Activated CD8-positive, alpha-beta memory T cell treated with anti-CD3 and anti-CD28 coated beads for 1 hour (primary cell): ENCODE measurements around the gene SELENOO.

ENCODE experiments used
- DNase-seq, 2 donors: peaks; one replicate each; pipeline ENCODE4 v3.0.0-alpha.2; 2020; ENCODE audit warnings: low read depth in 1 of 2; ENCODE audit errors: extremely low read depth in 1 of 2

The SELENOO gene

DNA sequence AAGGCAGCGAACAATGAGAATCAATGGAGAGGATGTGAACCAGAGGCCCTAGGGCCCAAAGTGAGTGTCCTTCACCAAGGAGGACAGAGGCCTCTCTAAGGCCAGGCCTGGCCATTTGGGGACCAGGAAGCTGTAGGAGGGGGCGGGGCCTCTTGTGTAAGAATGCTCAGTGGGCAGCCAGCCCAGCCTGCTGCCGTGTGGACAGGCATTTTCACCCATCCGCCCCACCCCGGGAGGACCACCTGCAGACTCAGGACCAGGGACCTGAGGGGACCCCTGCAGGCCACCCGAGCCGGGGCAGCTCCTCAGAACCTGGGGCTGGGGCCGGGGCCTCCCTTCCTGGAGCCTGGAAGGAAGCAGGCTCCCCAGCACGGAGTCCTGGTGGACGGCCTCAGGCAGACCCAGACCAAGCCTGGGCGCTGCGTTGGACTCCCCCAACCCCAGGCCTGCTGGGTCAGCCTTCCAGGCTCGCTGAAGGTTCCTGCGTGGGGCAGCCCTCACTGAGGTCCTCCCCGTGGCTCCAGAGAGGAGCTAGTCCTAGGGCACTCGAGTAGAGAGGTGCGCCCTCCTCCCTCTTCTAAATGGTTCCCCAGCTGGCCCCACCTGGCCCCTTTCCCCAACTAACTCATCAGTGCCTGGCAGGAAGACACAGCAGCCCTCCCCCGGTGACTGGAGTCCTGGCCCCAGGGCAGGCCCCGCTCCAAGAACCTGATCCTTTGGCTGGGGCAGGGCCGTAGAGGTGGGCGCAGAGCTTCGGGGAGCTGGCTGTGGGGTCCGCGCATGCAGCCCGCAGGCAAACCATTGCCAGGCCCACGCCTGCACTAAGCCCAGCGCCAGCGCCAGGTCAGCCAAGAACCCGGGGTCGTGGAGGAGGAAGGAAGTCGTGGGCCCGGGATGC is 16.6 kb upstream of the SELENOO start:
- DNase-seq = no peak

DNA sequence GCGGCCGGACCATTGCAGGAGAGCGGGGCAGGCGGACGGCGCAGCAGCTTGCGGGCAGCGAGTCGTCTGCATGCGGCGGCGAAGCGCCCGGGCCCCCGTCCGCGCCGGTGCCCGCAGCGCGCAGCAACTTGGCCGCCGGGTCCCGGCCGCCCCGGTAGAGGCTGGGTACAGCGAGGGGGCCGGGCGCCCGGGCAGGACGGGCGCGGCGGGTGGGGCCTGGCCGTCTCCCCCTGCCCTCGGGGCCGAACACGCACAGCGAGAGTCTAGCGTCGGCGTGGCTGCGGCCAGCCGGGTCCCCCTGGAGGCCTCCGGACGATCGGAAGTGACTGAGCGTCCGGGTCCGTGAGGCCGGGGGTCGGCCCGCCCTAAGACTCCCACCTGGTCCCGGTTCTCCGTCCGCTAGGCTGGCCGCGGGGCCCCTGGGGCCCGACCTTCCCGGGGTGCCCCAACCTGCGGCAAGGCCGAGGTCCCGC is 15.9 kb upstream of the SELENOO start:
- DNase-seq = no peak

- peak; percentile 62 to 85 for DNase-seq
Observed at GRCh38 chr22:50185375-50186087, 15.3 kb upstream of the SELENOO start, which contains the start of gene TRABD. Gene TRABD (plus strand): TSS chr22:50185913. CDS start chr22:50193061, 7,148 bp downstream.

DNA sequence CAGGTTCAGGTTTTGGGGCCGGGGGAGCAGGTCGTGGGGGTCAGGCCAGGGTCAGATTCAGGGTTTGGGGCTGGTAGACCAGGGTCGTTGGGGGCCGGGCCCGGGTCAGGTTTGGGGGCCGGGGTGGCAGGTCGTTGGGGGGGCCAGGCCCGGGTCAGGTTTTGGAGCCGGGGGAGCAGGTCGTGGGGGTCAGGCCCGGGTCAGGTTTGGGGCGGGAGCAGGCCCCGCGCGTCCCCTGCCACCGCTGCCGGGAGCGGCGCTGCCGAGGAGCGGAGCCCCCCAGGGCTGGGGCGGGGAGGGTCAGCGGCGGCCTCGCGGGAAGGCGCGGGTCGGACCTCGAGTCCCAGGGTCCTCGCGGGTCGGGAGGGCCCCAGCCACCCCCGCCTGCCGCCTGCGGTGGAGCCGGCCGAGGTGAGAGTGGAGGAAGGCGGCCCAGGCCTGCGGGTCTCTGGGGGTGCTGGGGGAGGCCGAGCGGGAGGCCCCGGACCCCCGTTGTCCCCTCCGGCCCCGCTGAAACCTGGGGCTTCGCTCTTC is 14.6 kb upstream of the SELENOO start:
- DNase-seq = no peak

GRCh38 chr22:50186761-50187523 is 13.9 kb upstream of the SELENOO start:
- DNase-seq = no peak

GRCh38 chr22:50188356-50188755 is 12.5 kb upstream of the SELENOO start:
- DNase-seq = no peak

DNA sequence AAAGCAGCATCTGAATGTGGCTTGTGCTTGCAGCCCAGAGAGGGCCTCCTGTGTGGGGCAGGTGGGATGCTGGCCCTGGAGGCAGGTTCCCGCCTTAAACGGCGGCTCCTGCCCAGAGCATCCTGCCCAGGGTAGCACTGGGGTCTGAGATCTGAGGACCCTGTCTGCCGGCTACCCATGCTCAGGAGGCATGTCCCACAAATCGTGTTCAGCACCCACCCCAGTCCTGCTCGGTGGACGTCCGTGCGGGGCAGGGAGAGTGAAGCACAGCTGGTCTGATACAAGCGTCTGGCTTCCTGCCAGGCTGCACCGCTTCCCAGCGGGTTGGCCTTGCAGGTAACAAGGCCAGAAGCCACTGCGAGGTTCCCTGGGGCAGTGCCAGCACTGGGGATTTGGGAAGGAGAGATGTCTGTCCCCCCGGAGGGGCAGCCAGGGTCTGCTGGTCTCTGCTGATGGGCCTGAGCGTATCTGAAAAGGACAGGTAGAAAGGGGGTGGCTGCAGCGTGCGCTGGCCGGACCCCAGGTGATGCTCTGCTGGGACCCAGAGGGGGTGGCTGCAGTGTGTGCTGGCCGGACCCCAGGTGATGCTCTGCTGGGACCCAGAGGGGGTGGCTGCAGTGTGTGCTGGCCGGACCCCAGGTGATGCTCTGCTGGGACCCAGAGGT is 11.5 kb upstream of the SELENOO start:
- no peak for DNase-seq

DNA sequence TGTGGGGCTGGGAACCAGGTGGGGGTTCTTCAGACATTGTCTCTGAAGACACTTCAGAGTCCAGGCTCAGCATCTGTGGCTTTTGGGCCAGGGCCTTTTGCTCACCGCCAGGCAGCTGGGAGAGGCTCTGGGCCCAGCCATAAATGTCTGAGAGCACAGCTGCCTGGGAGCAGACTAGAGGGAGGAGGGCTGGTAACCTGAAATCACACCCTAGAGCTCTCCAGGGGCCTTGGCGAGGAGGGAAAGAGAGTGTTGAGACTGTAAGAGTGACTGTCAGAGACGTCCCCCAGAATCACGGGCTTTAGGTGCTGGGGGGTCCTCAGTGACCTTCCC is 11.0 kb upstream of the SELENOO start:
- no peak for DNase-seq

DNA sequence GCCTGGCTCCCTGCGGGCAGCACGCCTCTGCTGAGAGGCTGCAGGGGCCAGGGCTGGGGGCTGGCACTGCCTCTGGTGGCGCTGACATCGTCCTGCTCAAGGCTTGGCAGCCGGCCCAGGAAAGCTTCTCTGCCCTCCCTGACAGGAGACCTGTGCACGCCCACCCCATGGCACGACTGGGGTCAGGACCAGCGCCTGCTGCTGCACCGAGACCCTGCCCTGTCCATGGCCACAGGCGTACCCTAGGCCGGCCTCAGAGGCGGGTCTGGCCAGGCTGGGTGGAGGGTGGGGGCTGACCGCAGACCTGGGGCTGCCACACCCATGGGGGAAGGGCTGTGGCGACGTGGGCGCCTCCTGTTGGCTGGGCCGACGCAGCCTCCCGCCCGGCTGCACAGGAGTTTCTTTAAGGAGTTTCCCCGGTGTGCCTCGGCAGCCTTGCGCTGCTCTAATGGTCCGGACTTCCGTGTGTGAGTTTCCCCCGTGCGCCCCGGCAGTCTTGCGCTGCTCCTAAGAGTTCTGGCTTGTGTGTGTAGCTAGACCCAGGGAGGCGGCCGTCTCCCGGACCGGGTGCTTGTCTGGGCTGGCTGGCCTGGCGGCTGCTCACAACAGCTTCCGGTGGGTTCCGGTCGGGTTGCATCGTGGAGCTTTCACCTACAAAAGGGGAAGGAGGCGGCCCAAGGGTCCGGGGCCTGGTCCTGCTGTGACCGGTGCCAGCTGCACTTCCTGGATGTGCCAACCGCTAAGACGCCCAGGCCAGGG is 10.4 kb upstream of the SELENOO start:
- peak; percentile 65 to 66 for DNase-seq

DNA sequence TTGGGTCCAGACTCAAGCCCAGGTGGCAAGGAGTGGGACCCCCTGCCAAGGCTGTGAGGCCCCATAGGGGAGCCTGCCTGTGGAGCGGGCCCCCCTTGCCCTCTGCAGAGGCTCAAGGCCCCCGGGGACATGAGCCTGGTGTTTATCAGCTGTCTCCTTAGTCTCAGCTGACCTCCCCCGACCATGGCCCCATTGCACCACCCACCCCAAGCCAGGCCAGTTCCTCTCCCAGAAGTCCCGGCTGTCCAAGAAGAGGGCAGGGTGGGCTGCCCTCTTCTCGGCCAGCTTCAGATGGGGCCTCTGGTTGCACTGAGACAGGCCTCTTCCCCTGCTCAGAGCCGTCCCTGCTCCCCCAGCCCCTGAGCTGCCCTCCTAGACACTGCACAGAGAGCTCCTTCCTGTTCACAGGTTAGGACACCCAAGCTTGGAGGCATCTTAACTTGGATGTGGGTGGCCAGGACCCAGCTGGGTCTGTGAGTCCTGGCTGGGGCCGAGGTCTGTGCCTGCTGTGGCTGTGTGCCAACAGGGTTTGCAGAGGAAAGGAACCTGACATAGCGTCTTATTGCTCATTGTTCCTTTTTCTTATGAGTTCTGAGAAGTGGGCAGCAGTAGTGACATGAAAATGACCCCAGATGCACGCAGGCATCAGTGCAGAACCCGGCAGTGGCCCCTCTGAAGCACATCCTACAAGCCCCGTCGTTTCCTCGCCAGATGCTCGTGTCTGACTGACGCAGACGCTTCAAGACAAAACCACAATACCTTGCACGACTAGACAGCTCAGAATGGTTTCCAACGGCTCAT is 9.7 kb upstream of the SELENOO start:
- peak; percentile 56 to 81 for DNase-seq

DNA sequence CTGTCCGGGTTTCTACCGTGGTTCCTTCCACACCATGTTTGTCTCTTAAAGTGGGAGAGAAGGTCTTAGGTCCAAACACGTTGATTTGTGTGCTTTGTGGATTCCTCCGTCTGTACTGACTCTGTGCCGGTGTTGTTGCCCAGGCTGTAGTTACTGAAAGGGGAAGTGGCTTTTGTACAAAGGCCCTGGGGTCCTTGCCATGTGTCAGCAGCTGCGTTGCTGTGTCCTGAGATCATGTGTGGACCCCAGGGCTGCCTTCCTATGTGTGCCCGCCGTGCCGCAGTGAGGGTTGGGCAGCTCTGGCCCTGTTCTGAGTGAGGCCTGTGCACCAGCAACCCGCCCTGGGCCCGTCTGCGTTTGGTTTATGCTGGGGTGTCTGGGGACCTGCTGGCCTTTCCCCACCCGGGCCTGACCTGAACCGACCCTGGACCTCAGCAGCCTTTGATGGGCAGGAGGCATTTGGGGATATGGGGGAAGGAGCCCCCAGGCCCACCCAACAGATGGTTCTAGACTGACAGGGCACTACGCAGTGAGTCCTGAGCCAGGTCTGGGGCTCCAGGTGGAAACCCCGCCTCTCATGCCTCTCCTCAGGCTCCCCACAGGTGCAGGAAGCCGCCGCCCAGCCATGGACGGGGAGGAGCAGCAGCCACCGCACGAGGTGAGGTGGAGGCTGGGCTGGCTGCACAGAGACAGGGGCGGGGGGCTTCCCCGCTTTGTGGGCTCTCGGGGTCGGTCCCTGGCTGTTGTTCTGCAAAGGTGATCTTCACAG is 8.2 kb upstream of the SELENOO start:
- DNase-seq = peak in 1 of 2 donors; percentile 33

DNA sequence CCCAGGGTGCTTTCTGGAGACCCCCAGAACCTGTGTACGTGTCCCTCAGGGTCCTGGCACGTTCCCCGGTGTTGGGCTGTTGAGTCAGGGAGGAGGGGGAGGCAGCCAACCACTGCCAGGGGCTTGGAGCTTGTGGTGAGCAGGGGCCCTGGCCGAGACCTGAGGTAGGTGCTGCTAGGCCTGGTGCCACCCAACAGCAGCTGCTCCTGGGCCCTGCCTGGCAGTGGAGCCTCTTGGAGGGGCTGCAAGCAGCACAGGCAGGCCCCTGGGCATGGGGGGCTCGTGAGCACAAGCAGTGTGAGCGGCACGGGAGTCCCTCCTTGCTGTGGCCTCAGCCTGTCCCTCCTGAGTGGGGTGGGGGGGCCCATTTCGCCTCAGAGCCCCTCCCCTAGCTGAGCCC is 7.2 kb upstream of the SELENOO start:
- no peak for DNase-seq

DNA sequence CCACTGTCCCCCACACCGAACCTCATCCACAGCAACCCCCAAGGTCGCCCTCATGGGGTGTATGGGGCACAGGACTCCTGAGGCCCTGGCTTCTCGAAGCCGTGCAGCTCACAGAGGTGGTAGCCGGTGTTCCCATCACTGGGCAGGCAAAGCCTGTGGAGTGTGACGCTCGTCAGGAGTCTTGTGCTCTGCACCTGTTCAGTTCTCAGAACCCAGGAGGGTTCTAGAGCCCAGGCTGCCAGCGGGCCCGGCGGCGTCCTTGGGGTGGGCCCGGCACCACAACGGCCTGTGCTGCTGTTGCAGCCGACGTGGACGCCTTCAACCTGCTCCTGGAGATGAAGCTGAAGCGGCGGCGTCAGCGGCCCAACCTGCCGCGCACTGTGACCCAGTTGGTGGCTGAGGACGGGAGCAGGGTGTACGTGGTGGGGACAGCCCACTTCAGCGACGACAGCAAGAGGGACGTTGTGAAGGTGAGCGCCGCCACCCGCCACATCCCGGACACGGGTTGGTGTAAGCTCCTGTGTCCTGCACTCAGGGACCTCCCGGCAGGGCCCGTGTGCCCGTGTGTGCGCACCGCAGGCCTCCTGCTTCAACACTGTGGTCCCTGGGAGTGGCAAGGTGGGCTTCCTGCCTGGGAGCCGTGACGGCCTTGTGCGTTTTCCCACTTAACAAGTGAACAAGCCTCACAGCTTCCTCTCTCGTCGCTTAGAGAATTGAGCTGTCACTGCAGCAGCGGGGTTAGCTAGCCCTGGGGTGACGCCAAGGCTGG is 6.6 kb upstream of the SELENOO start:
- no peak for DNase-seq

- DNase-seq = no peak
Observed at GRCh38 chr22:50196256-50196655, 4.6 kb upstream of the SELENOO start.

- no peak for DNase-seq
Observed at GRCh38 chr22:50197000-50197800, 3.6 kb upstream of the SELENOO start.

GRCh38 chr22:50197856-50198623 is 2.8 kb upstream of the SELENOO start:
- no peak for DNase-seq
